GM12891 (cell line): ENCODE results near the gene TCEA2. TPM values are rescaled to one million over a fixed set of nuclear protein-coding genes. Genes with fewer than 3 reads are reported as not detected.

Experiments used
- DNase-seq: peaks from one replicate; pipeline ENCODE4 v3.0.0; 2011; ENCODE audit warnings: low spot score; ENCODE audit not compliant: insufficient read length
- FAIRE-seq: peaks from 2 replicates; lab custom pipeline; 2011; peaks lifted over from hg19 to GRCh38; lab: Jason Lieb, UNC
- PAX5 ChIP-seq: IDR thresholded peaks from 2 replicates; pipeline ENCODE4 v1.6.1; 2011; ENCODE audit warnings: low read length, moderate library complexity, mild to moderate bottlenecking; ENCODE audit not compliant: insufficient read depth, severe bottlenecking
- POLR2A ChIP-seq: IDR thresholded peaks from 2 replicates; pipeline ENCODE4 v1.6.1; 2011; ENCODE audit warnings: low read depth, low read length, control low read depth
- POLR2AphosphoS5 ChIP-seq: IDR thresholded peaks from 2 replicates; pipeline ENCODE4 v1.6.1; 2011; ENCODE audit warnings: low read depth, low read length, control low read depth
- POU2F2 ChIP-seq: IDR thresholded peaks from 2 replicates; pipeline ENCODE4 v1.6.1; 2011; ENCODE audit warnings: low read depth, mild to moderate bottlenecking, control low read depth, low read length, moderate library complexity
- SPI1 ChIP-seq: IDR thresholded peaks from 2 replicates; pipeline ENCODE4 v1.6.1; 2011; ENCODE audit warnings: low read depth, low read length, control low read depth
- TAF1 ChIP-seq: IDR thresholded peaks from 2 replicates; pipeline ENCODE4 v1.6.1; 2011; ENCODE audit warnings: low read depth, low read length, control low read depth
- polyA plus RNA-seq: library from polyadenylated mRNA; unstranded; fragments of >200 nt; gene quantifications from one replicate; pipeline ENCODE4 v1.2.1, GENCODE V29; 2012; ENCODE audit warnings: low read depth, missing spikeins, inconsistent platforms; ENCODE audit not compliant: missing spikeins

The TCEA2 gene
- 34.5 TPM for polyA plus RNA-seq

DNA sequence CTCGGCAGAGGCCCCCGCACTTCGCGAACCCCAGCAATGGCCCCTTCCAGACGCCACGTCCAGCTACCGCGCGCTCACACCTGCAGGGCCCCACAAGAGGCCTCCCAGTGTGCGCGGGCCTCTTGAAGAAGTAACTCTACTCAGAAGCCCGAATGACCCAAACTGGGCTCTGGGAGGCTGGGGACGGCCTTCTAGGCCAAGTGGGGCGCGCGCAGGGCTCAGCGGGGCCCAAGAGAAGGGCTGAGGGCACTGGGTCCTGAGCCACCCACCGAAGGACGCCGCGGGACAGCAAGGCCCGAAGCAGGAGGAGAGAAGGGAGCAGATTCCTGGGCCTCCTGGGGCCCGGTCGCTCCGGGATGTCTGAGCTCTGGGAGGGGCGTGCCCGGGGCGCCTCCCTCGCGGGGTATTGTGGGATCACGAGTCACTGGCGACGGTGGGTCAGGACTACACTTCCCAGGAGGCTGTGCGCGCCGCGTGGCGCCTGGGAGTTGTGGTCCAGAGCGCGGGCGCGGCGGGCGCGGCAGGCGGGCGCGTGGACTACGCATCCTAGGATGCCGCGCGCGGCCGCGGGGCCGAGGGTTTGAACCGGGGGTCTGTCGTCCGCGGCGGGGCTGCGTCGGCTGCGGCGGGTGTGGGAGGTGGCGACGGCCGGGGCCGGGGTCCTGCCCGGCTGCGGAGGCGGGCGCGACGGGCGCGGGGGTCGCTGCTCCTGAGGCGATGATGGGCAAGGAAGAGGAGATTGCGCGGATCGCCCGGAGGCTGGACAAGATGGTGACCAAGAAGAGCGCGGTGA lies at the start of gene TCEA2:
Gene TCEA2, plus strand, starts transcription at position 603 of the 793 bp plus-strand sequence. Its CDS starts 115 bp downstream, at position 718.
- DNase-seq, result peak; percentile 98
- peak; percentile 90 for FAIRE-seq

DNA sequence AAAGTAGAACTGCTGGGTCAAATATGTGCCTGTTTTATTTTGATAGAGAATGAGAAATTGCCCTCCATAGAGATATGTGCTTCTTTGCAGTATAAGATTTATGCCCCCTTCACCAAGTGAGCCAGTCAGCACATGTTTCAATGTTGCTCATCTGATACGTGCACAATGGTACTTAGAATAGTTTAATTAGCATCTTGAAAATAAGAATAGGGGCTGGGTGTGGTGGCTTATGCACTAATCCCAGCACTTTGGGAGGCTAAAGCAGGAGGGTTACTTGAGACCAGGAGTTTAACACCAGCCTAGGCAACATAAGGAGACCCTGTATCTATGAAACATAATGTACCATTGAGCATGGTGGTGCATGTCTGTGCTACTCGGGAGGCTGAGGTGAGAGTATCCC lies 47.4 kb upstream of the TCEA2 start:
- DNase-seq (no peak), FAIRE-seq (no peak)
- TF ChIP-seq SPI1 (no peak), POLR2A (no peak), POLR2AphosphoS5 (no peak), POU2F2 (no peak), TAF1 (no peak), PAX5 (no peak)

More for the DNA sequence above, at the start of gene TCEA2:
- TF ChIP-seq POU2F2 (no peak), POLR2A (no peak), PAX5 (no peak), SPI1 (no peak)

- DNase-seq (no peak), FAIRE-seq (peak; percentile 50)
- TF ChIP-seq POLR2A, result peak; percentile 52; the same call in 1 of the 2 replicates
- TF ChIP-seq POU2F2, result no peak; the same call in 1 of the 2 replicates
Observed at GRCh38 chr20:64021124-64021975, 41.6 kb upstream of the TCEA2 start.

DNA sequence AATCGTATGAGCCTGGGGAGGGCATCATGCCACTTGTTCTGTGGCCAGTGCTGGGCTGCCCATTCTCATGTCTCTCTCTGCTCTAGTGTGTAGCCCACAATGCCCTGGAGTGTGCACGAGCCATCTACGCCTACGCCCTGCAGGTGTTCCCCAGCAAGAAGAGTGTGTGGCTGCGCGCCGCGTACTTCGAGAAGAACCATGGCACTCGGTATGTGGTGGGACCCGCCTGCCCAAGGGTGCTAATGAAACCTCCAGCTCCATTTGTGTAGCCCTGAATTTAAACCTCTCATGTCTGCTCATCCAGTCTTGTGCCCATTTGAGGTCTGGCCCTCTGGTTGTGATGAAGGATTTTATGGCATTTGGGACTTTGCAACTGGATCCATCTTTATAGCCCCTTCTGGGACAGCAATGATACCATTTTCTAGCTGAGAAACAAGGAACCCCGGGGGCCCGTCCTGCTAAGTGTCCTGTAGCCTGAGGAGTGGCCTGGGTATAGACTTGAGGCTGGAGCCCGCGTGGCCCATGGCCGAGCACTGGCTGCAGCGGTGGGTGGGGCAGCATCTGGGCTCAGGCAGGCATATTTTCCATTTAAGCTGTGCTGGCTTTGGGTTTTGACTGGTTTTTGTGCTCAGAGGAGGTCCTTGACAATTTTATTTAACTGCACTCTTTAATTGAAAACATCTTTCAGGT lies 40.2 kb upstream of the TCEA2 start:
- TF ChIP-seq POLR2AphosphoS5, result no peak; the same call in 1 of the 2 replicates
- TF ChIP-seq TAF1, result no peak
- TF ChIP-seq POU2F2, result no peak
- no peak for TF ChIP-seq PAX5
- TF ChIP-seq SPI1, result no peak
- no peak for TF ChIP-seq POLR2A
- FAIRE-seq (no peak), DNase-seq (no peak)

- DNase-seq, result no peak
- TF ChIP-seq PAX5 (no peak), TAF1 (no peak)
- no peak for FAIRE-seq
Observed at GRCh38 chr20:64023361-64024140, 39.4 kb upstream of the TCEA2 start.

- TF ChIP-seq SPI1 (no peak), POLR2AphosphoS5 (no peak)
- FAIRE-seq, result no peak
- DNase-seq, result no peak
Observed at GRCh38 chr20:64024141-64024990, 38.6 kb upstream of the TCEA2 start.

GRCh38 chr20:64025101-64025825 lies 37.7 kb upstream of the TCEA2 start:
- DNase-seq (no peak), FAIRE-seq (no peak)
- no peak for TF ChIP-seq PAX5
- no peak for TF ChIP-seq TAF1
- TF ChIP-seq POU2F2, result no peak
- TF ChIP-seq POLR2AphosphoS5, result no peak
- TF ChIP-seq POLR2A, result no peak
- TF ChIP-seq SPI1, result no peak

DNA sequence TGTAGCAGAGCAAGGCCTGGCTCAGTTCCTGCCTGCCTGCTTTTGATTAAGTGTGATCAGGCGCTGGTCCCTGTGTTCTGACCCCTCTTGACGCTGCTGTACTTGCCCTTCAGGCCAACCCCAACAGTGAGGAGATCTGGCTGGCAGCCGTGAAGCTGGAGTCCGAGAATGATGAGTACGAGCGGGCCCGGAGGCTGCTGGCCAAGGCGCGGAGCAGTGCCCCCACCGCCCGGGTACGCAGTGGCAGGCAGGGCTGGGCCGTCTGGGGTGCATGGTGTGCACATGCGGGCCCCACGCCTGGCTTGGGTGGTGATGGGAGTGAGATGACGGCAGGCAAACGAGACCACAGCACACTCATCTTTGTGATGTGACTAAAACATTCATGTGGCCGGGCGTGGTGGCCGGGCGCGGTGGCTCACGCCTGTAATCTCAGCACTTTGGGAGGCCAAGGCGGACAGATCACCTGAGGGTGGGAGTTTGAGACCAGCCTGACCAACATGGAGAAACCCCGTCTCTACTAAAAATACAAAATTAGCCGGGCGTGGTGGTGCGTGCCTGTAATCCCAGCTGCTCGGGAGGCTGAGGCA lies 37.1 kb upstream of the TCEA2 start:
- FAIRE-seq (no peak), DNase-seq (no peak)
- no peak for TF ChIP-seq POU2F2
